H1 (cell line): ENCODE results near the gene ADD3. TPM values are rescaled to one million over a fixed set of nuclear protein-coding genes. Genes with fewer than 3 reads are reported as not detected.

Source experiments
- CBX8 ChIP-seq: fragments of 300-800, 300-1000 bp; sonication (generic); IDR thresholded peaks from 2 replicates; pipeline ENCODE4 v1.7.1; 2016; ENCODE audit warnings: low read depth, low read length, borderline replicate concordance
- EGR1 ChIP-seq: IDR thresholded peaks from 2 replicates; pipeline ENCODE4 v1.6.1; 2011; ENCODE audit warnings: low read depth, low read length, borderline replicate concordance
- POU5F1 ChIP-seq: IDR thresholded peaks from 2 replicates; pipeline ENCODE4 v1.6.1; 2011; ENCODE audit warnings: low read depth, mild to moderate bottlenecking, low read length, moderate library complexity
- SUZ12 ChIP-seq: fragments of 200-600 bp; sonication (generic); IDR thresholded peaks from 2 replicates; pipeline ENCODE4 v1.6.1; 2012; ENCODE audit warnings: mild to moderate bottlenecking, inconsistent platforms, low read length, moderate library complexity, mixed read lengths
- TAF7 ChIP-seq: optimal IDR thresholded peaks from 2 replicates; pipeline ENCODE3; 2011; ENCODE audit warnings: low read depth, mild to moderate bottlenecking, inconsistent platforms, low read length, moderate library complexity, borderline replicate concordance
- polyA plus RNA-seq, 7 experiments: library from polyadenylated mRNA; depleted of rRNA in 3 of 7; stranded (reverse) in 5 of 7; unstranded in 2 of 7; fragments of >200 nt in 5 of 7; fragments of 200-250 nt in 2 of 7; gene quantifications; 1 replicate in 5 of 7; 2 replicates in 1 of 7; 4 replicates in 1 of 7; pipeline versions ENCODE4 v1.2.1 to v1.2.3, GENCODE V29; 2011 to 2013; ENCODE audit warnings: missing spikeins in 2 of 7, mixed read lengths in 2 of 7
- total RNA-seq: library from RNA; stranded (reverse); fragmentation: NEBNext Ultra II Directional; extraction: Animal tissue kit (Norgen Biotek cat#: 25700); gene quantifications from 2 replicates; pipeline ENCODE4 v1.2.1, GENCODE V29; 2021

ADD3 gene
- total and polyA plus RNA-seq, 2 of the 8 experiments (the other 6 are each of a cell fraction or from before 2014, with no cell fraction given) = 44.7 to 85.6 TPM

DNA sequence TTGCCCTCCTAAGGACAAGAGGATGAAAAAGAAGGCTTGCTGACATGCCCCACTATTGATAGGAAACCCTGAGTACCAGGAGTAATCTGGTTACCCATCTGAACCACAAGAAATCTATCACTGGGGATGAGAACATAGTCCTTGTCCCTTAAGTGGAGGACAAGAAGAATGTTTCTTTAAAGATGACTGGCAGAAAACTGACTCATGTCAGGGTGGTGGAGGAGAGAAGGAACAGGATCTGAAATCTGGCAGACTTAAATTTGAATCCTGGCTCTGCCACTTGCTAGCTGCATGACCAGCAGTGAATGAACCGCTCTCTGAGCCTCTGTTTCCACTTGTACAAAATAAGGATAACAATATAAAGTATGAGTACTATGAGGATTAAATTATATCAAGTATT, 45.5 kb upstream of the ADD3 start (continued):
- TF ChIP-seq POU5F1 (no peak), EGR1 (no peak), TAF7 (no peak), CBX8 (no peak), SUZ12 (no peak)
